H1 (cell line): Measurements from ENCODE around the gene PRR12. TPM values are rescaled to one million over a fixed set of nuclear protein-coding genes. Genes with fewer than 3 reads are reported as not detected.
A peak's percentile ranks its signal among the peaks of the same experiment; 100 is the strongest.

Experiments
- CTCF ChIA-PET: fragments of 300-600 bp; sonication (Branson Sonifier 250); formaldehyde crosslinking; loops from one replicate; lab custom pipeline; 2021; ENCODE audit not compliant: partially characterized antibody; lab: Charles Lee
- POLR2A ChIA-PET: fragments of 300-600 bp; sonication (Branson Sonifier 250); formaldehyde crosslinking; loops from one replicate; lab custom pipeline; 2021; ENCODE audit warnings: inconsistent platforms; ENCODE audit not compliant: partially characterized antibody; lab: Charles Lee
- DNase-seq, 2 experiments: peaks; one replicate each; pipeline versions ENCODE4 v3.0.0 to v3.0.0-alpha.2; 2010 to 2022; ENCODE audit warnings: low spot score in 2 of 2, low read depth in 1 of 2, mixed read lengths in 1 of 2
- FAIRE-seq: peaks from 2 replicates; lab custom pipeline; 2011; peaks lifted over from hg19 to GRCh38; lab: Jason Lieb, UNC
- H2AFZ ChIP-seq: 2 replicates; pipeline ENCODE4 v1.8.1; 2012; ENCODE audit warnings: low read length, inconsistent platforms
- H2AK5ac ChIP-seq: 2 replicates; pipeline ENCODE4 v1.6.1; 2013; ENCODE audit warnings: low read depth, low read length
- H2BK120ac ChIP-seq: replicated peaks from 2 replicates; pipeline ENCODE3; 2013; ENCODE audit warnings: low read depth, low read length, inconsistent platforms
- H2BK12ac ChIP-seq: 2 replicates; pipeline ENCODE4 v1.6.1; 2013; ENCODE audit warnings: low read depth, low read length
- H2BK15ac ChIP-seq: 2 replicates; pipeline ENCODE4 v1.6.1; 2013; ENCODE audit warnings: low read length
- H2BK20ac ChIP-seq: 2 replicates; pipeline ENCODE4 v1.6.1; 2013; ENCODE audit warnings: low read length
- H2BK5ac ChIP-seq: 2 replicates; pipeline ENCODE4 v1.6.1; 2013; ENCODE audit warnings: low read depth, low read length
- H3K14ac ChIP-seq: 2 replicates; pipeline ENCODE4 v1.6.1; 2013; ENCODE audit warnings: inconsistent platforms; ENCODE audit not compliant: insufficient read length
- H3K18ac ChIP-seq: 2 replicates; pipeline ENCODE4 v1.6.1; 2013; ENCODE audit warnings: low read length; ENCODE audit errors: extremely low read depth
- H3K23ac ChIP-seq: 2 replicates; pipeline ENCODE4 v1.6.1; 2013; ENCODE audit warnings: inconsistent platforms; ENCODE audit not compliant: insufficient read length
- H3K23me2 ChIP-seq: 2 replicates; pipeline ENCODE4 v1.6.1; 2013; ENCODE audit warnings: low read depth, low read length
- H3K27ac ChIP-seq: 2 replicates; pipeline ENCODE4 v1.6.1; 2011; ENCODE audit warnings: low read depth, low read length, inconsistent platforms
- H3K27me3 ChIP-seq, 4 experiments: replicated peaks in 1 of 4; 1 replicate in 1 of 4; 2 replicates in 3 of 4; pipeline versions ENCODE4 v1.6.1 to v1.8.1; 2011 to 2013; ENCODE audit warnings: low read length in 3 of 4, mild to moderate bottlenecking in 3 of 4, inconsistent platforms in 2 of 4, mixed read lengths in 2 of 4, moderate library complexity in 1 of 4; ENCODE audit not compliant: control insufficient read depth in 3 of 4, insufficient read depth in 3 of 4; ENCODE audit errors: extremely low read depth in 1 of 4
- H3K36me3 ChIP-seq, 4 experiments: 2 replicates each; pipeline versions ENCODE4 v1.6.1 to v1.8.1; 2011 to 2013; ENCODE audit warnings: mild to moderate bottlenecking in 4 of 4, low read length in 3 of 4, moderate library complexity in 2 of 4, control low read depth in 1 of 4, inconsistent platforms in 1 of 4; ENCODE audit not compliant: insufficient read depth in 4 of 4, control insufficient read depth in 2 of 4
- H3K4ac ChIP-seq: replicated peaks from 2 replicates; pipeline ENCODE3; 2013; ENCODE audit warnings: low read length, low read depth, mixed read lengths, inconsistent platforms; ENCODE audit not compliant: insufficient read length
- H3K4me1 ChIP-seq, 4 experiments: replicated peaks in 1 of 4; 1 replicate in 1 of 4; 2 replicates in 3 of 4; pipeline versions ENCODE4 v1.6.1 to v1.8.1; 2011 to 2013; ENCODE audit warnings: low read length in 3 of 4, inconsistent platforms in 2 of 4, mixed read lengths in 1 of 4; ENCODE audit not compliant: insufficient read depth in 4 of 4, control insufficient read depth in 3 of 4
- H3K4me2 ChIP-seq, 2 experiments: 2 replicates each; pipeline versions ENCODE4 v1.6.1 to v1.8.1; 2011 to 2013; ENCODE audit warnings: low read depth in 2 of 2, low read length in 2 of 2, control low read depth in 1 of 2, inconsistent platforms in 1 of 2, mild to moderate bottlenecking in 1 of 2; ENCODE audit not compliant: insufficient read depth in 1 of 2
- H3K4me3 ChIP-seq, 4 experiments: fragments of 200-600, 300-600 bp in 1 of 4; sonication (generic), shearing (Covaris generic), sonication (Bioruptor Twin) in 1 of 4; 2 replicates each; pipeline versions ENCODE4 v1.5.1 to v1.8.1; 2011 to 2016; ENCODE audit warnings: low read length in 4 of 4, low read depth in 3 of 4, control low read depth in 2 of 4, inconsistent platforms in 2 of 4, mild to moderate bottlenecking in 2 of 4, mixed read lengths in 1 of 4, moderate library complexity in 1 of 4; ENCODE audit not compliant: insufficient read depth in 2 of 4; ENCODE audit errors: extremely low read depth in 1 of 4
- H3K56ac ChIP-seq: replicated peaks from 2 replicates; pipeline ENCODE3; 2013; ENCODE audit warnings: low read depth, mild to moderate bottlenecking, mixed read lengths, low read length, inconsistent platforms; ENCODE audit not compliant: insufficient read length
- H3K79me1 ChIP-seq: 2 replicates; pipeline ENCODE4 v1.6.1; 2013; ENCODE audit warnings: low read depth, low read length, control low read depth
- H3K79me2 ChIP-seq, 2 experiments: 2 replicates each; pipeline versions ENCODE4 v1.6.1 to v1.8.1; 2012 to 2013; ENCODE audit warnings: low read length in 2 of 2, mild to moderate bottlenecking in 2 of 2, inconsistent platforms in 1 of 2; ENCODE audit not compliant: insufficient read depth in 2 of 2, control insufficient read depth in 1 of 2
- H3K9ac ChIP-seq, 4 experiments: replicated peaks in 1 of 4; 1 replicate in 1 of 4; 2 replicates in 3 of 4; pipeline versions ENCODE4 v1.6.1 to v1.8.1; 2011 to 2013; ENCODE audit warnings: low read depth in 3 of 4, low read length in 3 of 4, control low read depth in 2 of 4, mild to moderate bottlenecking in 2 of 4, moderate library complexity in 2 of 4, inconsistent platforms in 1 of 4; ENCODE audit errors: extremely low read depth in 1 of 4
- H3K9me3 ChIP-seq, 2 experiments: 2 replicates each; pipeline versions ENCODE4 v1.6.1 to v1.8.1; 2012 to 2013; ENCODE audit warnings: mild to moderate bottlenecking in 2 of 2, moderate library complexity in 2 of 2, control low read depth in 1 of 2, inconsistent platforms in 1 of 2, low read depth in 1 of 2, low read length in 1 of 2, mixed read lengths in 1 of 2; ENCODE audit not compliant: insufficient read depth in 2 of 2
- H4K20me1 ChIP-seq, 2 experiments: replicated peaks in 1 of 2; 2 replicates each; pipeline versions ENCODE3 to v1.8.1; 2011 to 2013; ENCODE audit warnings: inconsistent platforms in 2 of 2, low read length in 2 of 2, mild to moderate bottlenecking in 1 of 2; ENCODE audit not compliant: insufficient read depth in 2 of 2, control insufficient read depth in 1 of 2
- H4K5ac ChIP-seq: 2 replicates; pipeline ENCODE4 v1.6.1; 2013; ENCODE audit warnings: low read length, low read depth, mixed read lengths, inconsistent platforms; ENCODE audit not compliant: insufficient read length
- H4K8ac ChIP-seq: 2 replicates; pipeline ENCODE4 v1.8.0; 2013; ENCODE audit warnings: mild to moderate bottlenecking, moderate library complexity, low read length, inconsistent platforms; ENCODE audit not compliant: insufficient read depth; ENCODE audit errors: extremely low read depth
- H4K91ac ChIP-seq: replicated peaks from 2 replicates; pipeline ENCODE3; 2013; ENCODE audit warnings: low read length, mixed read lengths, inconsistent platforms; ENCODE audit not compliant: insufficient read length
- EP300 ChIP-seq, 2 experiments: IDR thresholded peaks; 1 replicate in 1 of 2; 2 replicates in 1 of 2; pipeline ENCODE4 v1.6.1; 2011 to 2012; ENCODE audit warnings: low read depth in 2 of 2, low read length in 2 of 2, mild to moderate bottlenecking in 2 of 2, borderline replicate concordance in 1 of 2, inconsistent platforms in 1 of 2, moderate library complexity in 1 of 2
- KDM4A ChIP-seq: IDR thresholded peaks from one replicate; pipeline ENCODE4 v1.7.1; 2012; ENCODE audit warnings: low read depth, mild to moderate bottlenecking, moderate library complexity, low read length, inconsistent platforms; ENCODE audit not compliant: severe bottlenecking
- POLR2A ChIP-seq, 2 experiments: IDR thresholded peaks; 1 replicate in 1 of 2; 2 replicates in 1 of 2; pipeline ENCODE4 v1.6.1; 2011; ENCODE audit warnings: low read depth in 2 of 2, low read length in 2 of 2, mild to moderate bottlenecking in 2 of 2; ENCODE audit errors: control extremely low read depth in 1 of 2
- SIX5 ChIP-seq: IDR thresholded peaks from 2 replicates; pipeline ENCODE4 v1.6.1; 2011; ENCODE audit warnings: mild to moderate bottlenecking, low read depth, low read length
- WGBS, 2 experiments: shearing (Covaris generic) in 1 of 2; methylation state at CpG; one replicate each; pipeline versions ENCODE4 v1.1.6 to v1.1.7; 2013 to 2015; ENCODE audit warnings: low lambda C conversion rate in 2 of 2, mixed read lengths in 2 of 2, inconsistent platforms in 1 of 2, low coverage in 1 of 2, missing lambda C conversion rate in 1 of 2; ENCODE audit not compliant: insufficient replicate concordance in 2 of 2, insufficient coverage in 1 of 2, insufficient read length in 1 of 2; ENCODE audit errors: extremely low coverage in 1 of 2, missing lambda C conversion rate in 1 of 2; 5-methylcytosine and 5-hydroxymethylcytosine counted together
- polyA plus RNA-seq, 7 experiments: library from polyadenylated mRNA; depleted of rRNA in 3 of 7; stranded (reverse) in 5 of 7; unstranded in 2 of 7; fragments of >200 nt in 5 of 7; fragments of 200-250 nt in 2 of 7; gene quantifications; 1 replicate in 5 of 7; 2 replicates in 1 of 7; 4 replicates in 1 of 7; pipeline versions ENCODE4 v1.2.1 to v1.2.3, GENCODE V29; 2011 to 2013; ENCODE audit warnings: missing spikeins in 2 of 7, mixed read lengths in 2 of 7
- total RNA-seq: library from RNA; stranded (reverse); fragmentation: NEBNext Ultra II Directional; extraction: Animal tissue kit (Norgen Biotek cat#: 25700); gene quantifications from 2 replicates; pipeline ENCODE4 v1.2.1, GENCODE V29; 2021

PRR12 gene
- total and polyA plus RNA-seq, 2 of the 8 experiments (the other 6 are each of a cell fraction or from before 2014, with no cell fraction given), result 2.5 to 59.4 TPM

DNA sequence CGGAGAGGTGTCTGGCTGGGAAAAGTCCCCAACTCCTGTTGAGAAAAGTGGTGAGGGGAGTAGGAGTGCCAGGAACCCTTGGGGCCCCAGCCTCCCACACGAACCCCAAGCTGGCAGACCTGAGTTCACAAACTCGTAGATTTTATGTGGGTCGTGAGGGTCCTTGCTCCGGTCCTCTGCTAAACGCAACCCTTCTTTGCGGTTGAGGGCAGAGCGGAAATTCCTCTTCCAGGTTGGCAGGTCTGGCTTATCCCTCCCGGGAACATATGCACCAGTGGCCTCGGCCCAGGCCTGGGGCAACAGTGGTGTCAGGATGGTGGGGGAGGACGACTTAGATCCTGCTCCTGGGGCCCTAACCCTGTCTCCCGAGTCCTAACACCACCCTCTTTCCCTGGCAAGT is 72.2 kb downstream of the PRR12 start:
- Histone ChIP-seq H3K79me2 (peaks cover 5 to 32% of the 10 kb centered on the region in 2 experiments; a peak in 2 of 4 replicates), H2BK120ac (no peak overlapping the region), H3K56ac (no peak overlapping the region), H2BK12ac (no peak overlapping the region), H3K4ac (no peak overlapping the region), H2AFZ (no peak overlapping the region), H4K5ac (no peak overlapping the region), H3K4me1 (peaks cover 0 to 7% (median 2%) of the 10 kb centered on the region in 4 experiments; a peak in 4 of 7 replicates), H3K4me3 (no peak overlapping the region), H3K9me3 (peaks cover 9 to 11% of the 10 kb centered on the region in 2 experiments), H3K23me2 (peaks cover 15% of the 10 kb centered on the region), H2BK20ac (no peak overlapping the region), H2BK5ac (no peak overlapping the region), H3K18ac (no peak overlapping the region), H2AK5ac (peak overlapping the region; percentile 69; the same call in 1 of the 2 replicates), H3K36me3 (peaks cover 18 to 45% (median 37%) of the 10 kb centered on the region in 4 experiments; a peak in 7 of 8 replicates), H2BK15ac (no peak overlapping the region), H3K79me1 (peaks cover 5% of the 10 kb centered on the region), H4K8ac (0 out of 2 replicates have a peak overlapping the region, but pooled peaks have one; percentile 74), H4K91ac (no peak overlapping the region), H3K9ac (no peak overlapping the region; a peak in 1 of 7 replicates), H4K20me1 (peaks cover 9 to 11% of the 10 kb centered on the region in 2 experiments), H3K4me2 (peak overlapping the region in 1 of 2 experiments; percentile 89; a peak in 1 of 4 replicates), H3K27me3 (no peaks in the 10 kb centered on the region), H3K14ac (no peak overlapping the region), H3K23ac (no peak overlapping the region), H3K27ac (no peak overlapping the region)
- CTCF ChIA-PET, result interaction anchor here (0.7 to 1.8 kb wide), 5 partner anchors 9 to 23 kb away, joined by 3 to 5 read pairs (median 4); no protein-coding TSS in a partner anchor
- no peak for TF ChIP-seq EP300 (IDR thresholded peaks at IDR 0.05; ENCODE audit: borderline replicate concordance in 1 of 2, low read depth in 2 of 2, low read length in 2 of 2)
- peak in 1 of 2 experiments; percentile 65; a peak in 2 of 3 replicates for TF ChIP-seq POLR2A (IDR thresholded peaks at IDR 0.05; ENCODE audit: control extremely low read depth in 1 of 2, low read depth in 2 of 2, low read length in 2 of 2)
- TF ChIP-seq KDM4A, result no peak
- TF ChIP-seq SIX5, result no peak
- POLR2A ChIA-PET, result interaction anchor here (1.4 to 18.0 kb wide), 6 partner anchors 8 to 78 kb away, joined by 4 to 275 read pairs (median 24); partner anchors contain the start of genes PRMT1, RRAS and SCAF1
- WGBS, 2 experiments, result 89% methylated on average over 11 of the region's 12 CpGs; no CpG with 5 or more reads in 1 of the 2 experiments
- DNase-seq (no peak), FAIRE-seq (no peak)
